Measurements from ENCODE around the gene QTRT2. TPM values are rescaled to one million over a fixed set of nuclear protein-coding genes. Genes with fewer than 3 reads are reported as not detected.

The QTRT2 gene
- total RNA-seq, 2 donors from 2014 or later = 20.3 to 25.6 TPM

DNA sequence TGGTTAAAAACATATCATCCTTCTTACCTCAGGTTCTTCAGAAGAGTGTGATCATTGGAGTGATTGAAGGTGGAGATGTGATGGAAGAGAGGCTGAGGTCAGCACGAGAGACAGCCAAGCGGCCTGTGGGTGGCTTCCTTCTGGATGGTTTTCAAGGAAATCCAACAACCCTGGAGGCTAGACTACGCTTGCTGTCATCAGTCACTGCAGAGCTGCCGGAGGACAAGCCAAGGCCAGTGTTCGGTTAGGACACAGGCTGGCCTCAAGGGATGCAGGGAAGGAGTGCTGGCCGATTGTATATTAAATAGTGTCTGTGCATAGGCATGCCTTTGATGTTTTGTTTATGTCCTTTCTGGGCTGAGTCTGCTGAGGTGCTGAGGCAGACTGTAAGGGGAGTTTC is 20.2 kb downstream of the QTRT2 start:
- H3K4me3 ChIP-seq = no peak overlapping the region
- intact Hi-C loops (cut with DNase I) = no loop called here
- H3K27me3 ChIP-seq = no peaks in the 10 kb centered on the region
- TF ChIP-seq, protein P1, sequence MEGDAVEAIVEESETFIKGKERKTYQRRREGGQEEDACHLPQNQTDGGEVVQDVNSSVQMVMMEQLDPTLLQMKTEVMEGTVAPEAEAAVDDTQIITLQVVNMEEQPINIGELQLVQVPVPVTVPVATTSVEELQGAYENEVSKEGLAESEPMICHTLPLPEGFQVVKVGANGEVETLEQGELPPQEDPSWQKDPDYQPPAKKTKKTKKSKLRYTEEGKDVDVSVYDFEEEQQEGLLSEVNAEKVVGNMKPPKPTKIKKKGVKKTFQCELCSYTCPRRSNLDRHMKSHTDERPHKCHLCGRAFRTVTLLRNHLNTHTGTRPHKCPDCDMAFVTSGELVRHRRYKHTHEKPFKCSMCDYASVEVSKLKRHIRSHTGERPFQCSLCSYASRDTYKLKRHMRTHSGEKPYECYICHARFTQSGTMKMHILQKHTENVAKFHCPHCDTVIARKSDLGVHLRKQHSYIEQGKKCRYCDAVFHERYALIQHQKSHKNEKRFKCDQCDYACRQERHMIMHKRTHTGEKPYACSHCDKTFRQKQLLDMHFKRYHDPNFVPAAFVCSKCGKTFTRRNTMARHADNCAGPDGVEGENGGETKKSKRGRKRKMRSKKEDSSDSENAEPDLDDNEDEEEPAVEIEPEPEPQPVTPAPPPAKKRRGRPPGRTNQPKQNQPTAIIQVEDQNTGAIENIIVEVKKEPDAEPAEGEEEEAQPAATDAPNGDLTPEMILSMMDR (IDR thresholded peaks at IDR 0.05) = no peak
- no peaks in the 10 kb centered on the region for H3K4me1 ChIP-seq
- H3K9ac ChIP-seq (ENCODE audit: low read depth in 2 of 2, low read length in 2 of 2) = no peak overlapping the region
- peaks cover 2% of the 10 kb centered on the region for H3K36me3 ChIP-seq
- no peak overlapping the region for H3K27ac ChIP-seq
- DNase-seq = no peak
- H3K9me3 ChIP-seq = no peaks in the 10 kb centered on the region

DNA sequence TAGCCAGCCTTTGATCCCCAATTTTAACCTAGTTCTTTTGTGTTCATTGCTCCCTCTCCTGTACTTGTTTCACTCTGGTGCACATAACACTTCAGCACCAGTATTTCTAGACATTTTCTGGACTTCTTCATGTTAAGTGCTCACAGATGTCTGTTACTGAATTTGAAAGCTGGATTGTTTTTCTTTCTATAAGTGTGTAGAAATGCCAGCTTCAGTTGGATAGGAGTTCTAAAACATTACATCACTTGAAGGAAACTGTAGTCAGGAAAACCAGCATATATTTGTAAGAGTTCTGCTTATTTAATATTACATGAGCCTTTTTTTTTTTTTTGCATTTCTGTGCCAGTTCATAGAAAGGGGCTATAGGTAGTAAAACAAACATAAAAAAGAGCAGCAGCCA is 21.6 kb downstream of the QTRT2 start:
- Histone ChIP-seq H3K27ac (no peak overlapping the region), H3K4me3 (no peak overlapping the region), H3K9ac (ENCODE audit: low read depth in 2 of 2, low read length in 2 of 2) (no peak overlapping the region), H3K4me1 (no peaks in the 10 kb centered on the region), H3K27me3 (no peaks in the 10 kb centered on the region), H3K36me3 (no peaks in the 10 kb centered on the region), H3K9me3 (no peaks in the 10 kb centered on the region)
- DNase-seq = no peak
- TF ChIP-seq, protein P1 (IDR thresholded peaks at IDR 0.05) = no peak
- intact Hi-C loops (cut with DNase I) = no loop called here

DNA sequence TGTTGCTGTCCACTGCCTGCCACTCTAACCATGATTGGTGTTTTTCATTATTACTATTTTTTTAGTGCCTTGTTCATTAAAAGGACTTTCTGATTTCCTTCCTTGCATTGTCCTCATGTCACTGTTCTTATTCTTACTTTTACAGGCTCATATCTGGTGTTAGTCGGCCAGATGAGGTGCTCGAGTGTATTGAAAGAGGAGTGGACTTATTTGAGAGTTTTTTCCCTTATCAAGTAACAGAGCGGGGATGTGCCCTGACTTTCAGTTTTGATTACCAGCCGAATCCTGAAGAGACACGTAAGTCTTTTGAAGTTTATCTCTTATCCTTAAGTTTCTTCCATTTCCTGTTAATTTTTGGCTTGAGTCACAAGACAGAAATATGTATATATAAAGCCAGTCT is 23.2 kb downstream of the QTRT2 start:
- no peak overlapping the region for H3K4me3 ChIP-seq
- DNase-seq = no peak
- TF ChIP-seq, protein P1 (IDR thresholded peaks at IDR 0.05) = no peak
- no peaks in the 10 kb centered on the region for H3K4me1 ChIP-seq
- H3K27ac ChIP-seq = no peak overlapping the region
- H3K9ac ChIP-seq (ENCODE audit: low read depth in 2 of 2, low read length in 2 of 2) = no peak overlapping the region
- no peaks in the 10 kb centered on the region for H3K9me3 ChIP-seq
- intact Hi-C loops (cut with DNase I) = no loop called here
- H3K36me3 ChIP-seq = peaks cover 4% of the 10 kb centered on the region
- H3K27me3 ChIP-seq = no peaks in the 10 kb centered on the region

DNA sequence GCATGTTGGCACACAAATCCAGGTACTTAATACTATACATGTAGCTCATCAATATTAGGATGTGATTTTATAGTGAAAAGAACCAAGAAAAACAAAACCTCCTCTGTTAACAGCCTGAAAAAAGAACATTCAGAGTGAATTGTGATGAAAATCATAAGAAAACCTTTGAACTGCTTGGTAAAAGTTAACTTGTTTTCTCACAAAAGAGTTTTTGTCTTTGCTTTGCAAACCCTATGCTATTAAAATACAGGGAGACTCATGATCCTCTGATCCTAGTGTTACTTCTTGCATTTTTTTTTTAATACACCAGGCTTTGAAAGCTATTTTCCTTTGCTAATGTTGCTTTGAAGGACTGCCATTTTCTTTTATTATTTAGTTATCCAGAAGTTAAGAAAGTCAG is 23.7 kb downstream of the QTRT2 start:
- Histone ChIP-seq H3K9me3 (no peaks in the 10 kb centered on the region), H3K4me3 (no peak overlapping the region), H3K9ac (ENCODE audit: low read depth in 2 of 2, low read length in 2 of 2) (no peak overlapping the region), H3K36me3 (peaks cover 4% of the 10 kb centered on the region), H3K27me3 (no peaks in the 10 kb centered on the region), H3K4me1 (no peaks in the 10 kb centered on the region), H3K27ac (no peak overlapping the region)
- DNase-seq = no peak
- TF ChIP-seq, protein P1 (IDR thresholded peaks at IDR 0.05) = no peak
- intact Hi-C loops (cut with DNase I) = no loop called here

DNA sequence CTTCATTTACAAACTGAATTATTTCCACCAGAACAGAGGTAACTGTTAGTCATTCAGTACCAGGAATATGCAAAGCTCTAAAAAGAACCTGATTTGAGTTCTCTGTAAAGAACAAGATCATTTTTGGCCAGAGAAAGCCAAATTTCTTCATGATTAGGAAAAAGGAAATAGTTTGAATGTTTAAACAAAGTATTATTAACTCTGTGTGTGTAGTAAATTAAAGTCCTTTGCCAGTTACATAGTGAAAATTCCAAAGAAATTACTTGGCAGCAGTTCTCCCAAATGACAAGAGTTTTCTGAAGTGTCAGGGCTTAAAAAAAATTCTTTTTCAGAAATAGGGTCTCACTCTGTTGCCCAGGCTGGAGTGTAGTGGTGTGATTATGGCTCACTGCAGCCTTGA is 24.5 kb downstream of the QTRT2 start:
- TF ChIP-seq, protein P1 (IDR thresholded peaks at IDR 0.05) = no peak
- H3K4me1 ChIP-seq = no peaks in the 10 kb centered on the region
- no peaks in the 10 kb centered on the region for H3K27me3 ChIP-seq
- H3K4me3 ChIP-seq = no peak overlapping the region
- H3K9me3 ChIP-seq = no peaks in the 10 kb centered on the region
- no peak for DNase-seq
- H3K27ac ChIP-seq = no peak overlapping the region
- H3K9ac ChIP-seq (ENCODE audit: low read depth in 2 of 2, low read length in 2 of 2) = no peak overlapping the region
- H3K36me3 ChIP-seq = peaks cover 9% of the 10 kb centered on the region
- intact Hi-C loops (cut with DNase I) = no loop called here

DNA sequence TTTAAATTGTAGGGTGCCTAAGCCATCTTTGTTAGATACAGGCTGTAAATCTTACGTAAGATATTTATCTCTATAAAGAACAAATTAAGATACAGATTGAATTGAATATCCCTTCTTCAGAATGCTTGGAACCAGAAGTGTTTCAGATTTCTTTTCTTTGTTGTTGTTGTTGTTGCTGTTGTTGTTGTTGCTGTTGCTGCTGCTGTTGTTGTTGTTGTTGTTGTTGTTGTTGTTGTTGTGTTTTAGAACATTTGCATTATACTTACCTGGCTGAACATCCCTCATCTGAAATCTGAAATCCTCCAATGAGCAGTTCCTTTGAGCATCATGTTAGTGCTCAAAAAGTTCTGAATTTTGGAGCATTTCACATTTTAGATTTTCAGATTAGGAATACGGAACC is 26.6 kb downstream of the QTRT2 start:
- TF ChIP-seq, protein P1 (IDR thresholded peaks at IDR 0.05) = no peak
- no peak for DNase-seq
- Histone ChIP-seq H3K27ac (no peak overlapping the region), H3K27me3 (no peaks in the 10 kb centered on the region), H3K9ac (ENCODE audit: low read depth in 2 of 2, low read length in 2 of 2) (no peak overlapping the region), H3K9me3 (no peaks in the 10 kb centered on the region), H3K4me3 (no peak overlapping the region), H3K4me1 (no peaks in the 10 kb centered on the region), H3K36me3 (peaks cover 10% of the 10 kb centered on the region)
- intact Hi-C loops (cut with DNase I) = no loop called here

All from colonic mucosa (tissue), 4 donors.